Astrocyte (in vitro differentiated cells and primary cell): ENCODE measurements around the gene CSF2. TPM values are rescaled to one million over a fixed set of nuclear protein-coding genes. Genes with fewer than 3 reads are reported as not detected.

ENCODE experiments used
- DNase-seq: peaks from one replicate; pipeline ENCODE4 v3.0.0-alpha.2; 2010; ENCODE audit warnings: low read depth
- FAIRE-seq: peaks from 2 replicates; lab custom pipeline; 2011; peaks lifted over from hg19 to GRCh38; lab: Jason Lieb, UNC
- H2AFZ ChIP-seq: 2 replicates; pipeline ENCODE4 v1.6.0; 2012; ENCODE audit warnings: low read depth, low read length, inconsistent platforms
- H3K27ac ChIP-seq: 2 replicates; pipeline ENCODE4 v1.5.1; 2011; ENCODE audit warnings: low read depth, low read length, inconsistent platforms
- H3K27me3 ChIP-seq: 2 replicates; pipeline ENCODE4 v1.6.0; 2011; ENCODE audit warnings: low read length, inconsistent platforms; ENCODE audit not compliant: insufficient read depth
- H3K36me3 ChIP-seq: 2 replicates; pipeline ENCODE4 v1.5.1; 2011; ENCODE audit warnings: low read length, inconsistent platforms; ENCODE audit not compliant: insufficient read depth
- H3K4me1 ChIP-seq: 2 replicates; pipeline ENCODE4 v1.5.1; 2011; ENCODE audit warnings: low read length, inconsistent platforms; ENCODE audit not compliant: insufficient read depth
- H3K4me2 ChIP-seq: 2 replicates; pipeline ENCODE4 v1.6.0; 2012; ENCODE audit warnings: low read length, inconsistent platforms
- H3K4me3 ChIP-seq: 2 replicates; pipeline ENCODE4 v1.5.1; 2011; ENCODE audit warnings: low read depth, mild to moderate bottlenecking, low read length, inconsistent platforms; ENCODE audit not compliant: insufficient read depth
- H3K79me2 ChIP-seq: 2 replicates; pipeline ENCODE4 v1.6.0; 2012; ENCODE audit warnings: mild to moderate bottlenecking, low read length, inconsistent platforms; ENCODE audit not compliant: insufficient read depth
- H3K9ac ChIP-seq: 2 replicates; pipeline ENCODE4 v1.6.0; 2012; ENCODE audit warnings: mild to moderate bottlenecking, low read length, inconsistent platforms
- H3K9me3 ChIP-seq: 2 replicates; pipeline ENCODE4 v1.5.1; 2012; ENCODE audit warnings: low read depth, mild to moderate bottlenecking, low read length, inconsistent platforms; ENCODE audit not compliant: insufficient read depth
- H4K20me1 ChIP-seq: 2 replicates; pipeline ENCODE4 v1.6.0; 2012; ENCODE audit warnings: low read length, inconsistent platforms; ENCODE audit not compliant: insufficient read depth
- H3K27ac Mint-ChIP-seq: one replicate; pipeline ENCODE4 v1.8.0; 2021; ENCODE audit warnings: mild to moderate bottlenecking, mixed read lengths; ENCODE audit not compliant: unreplicated experiment
- H3K27me3 Mint-ChIP-seq: one replicate; pipeline ENCODE4 v1.8.0; 2021; ENCODE audit warnings: low read depth, mixed read lengths; ENCODE audit not compliant: unreplicated experiment
- H3K36me3 Mint-ChIP-seq: one replicate; pipeline ENCODE4 v1.8.0; 2021; ENCODE audit warnings: low read depth, mixed read lengths; ENCODE audit not compliant: unreplicated experiment
- H3K4me1 Mint-ChIP-seq: one replicate; pipeline ENCODE4 v1.8.0; 2021; ENCODE audit warnings: low read depth, mixed read lengths; ENCODE audit not compliant: unreplicated experiment
- H3K4me3 Mint-ChIP-seq: one replicate; pipeline ENCODE4 v1.8.0; 2021; ENCODE audit warnings: mild to moderate bottlenecking, moderate library complexity, mixed read lengths; ENCODE audit not compliant: unreplicated experiment
- H3K9me3 Mint-ChIP-seq: one replicate; pipeline ENCODE4 v1.8.0; 2021; ENCODE audit warnings: mild to moderate bottlenecking, mixed read lengths; ENCODE audit not compliant: unreplicated experiment
- EZH2 ChIP-seq: IDR thresholded peaks from 2 replicates; pipeline ENCODE4 v1.6.1; 2012; ENCODE audit warnings: mild to moderate bottlenecking, low read length, inconsistent platforms; ENCODE audit not compliant: insufficient read depth
- total RNA-seq: library from RNA; stranded (reverse); gene quantifications from 2 replicates; pipeline ENCODE4 v1.2.1, GENCODE V29; 2021
- TF ChIP-seq, protein P1 (sequence below): IDR thresholded peaks from 2 replicates; pipeline ENCODE4 v1.5.1; 2011; ENCODE audit warnings: low read depth, mild to moderate bottlenecking, inconsistent platforms, low read length, moderate library complexity; ENCODE audit not compliant: insufficient read depth

Gene CSF2
- total RNA-seq, 1 donor from 2014 or later, result not detected

DNA sequence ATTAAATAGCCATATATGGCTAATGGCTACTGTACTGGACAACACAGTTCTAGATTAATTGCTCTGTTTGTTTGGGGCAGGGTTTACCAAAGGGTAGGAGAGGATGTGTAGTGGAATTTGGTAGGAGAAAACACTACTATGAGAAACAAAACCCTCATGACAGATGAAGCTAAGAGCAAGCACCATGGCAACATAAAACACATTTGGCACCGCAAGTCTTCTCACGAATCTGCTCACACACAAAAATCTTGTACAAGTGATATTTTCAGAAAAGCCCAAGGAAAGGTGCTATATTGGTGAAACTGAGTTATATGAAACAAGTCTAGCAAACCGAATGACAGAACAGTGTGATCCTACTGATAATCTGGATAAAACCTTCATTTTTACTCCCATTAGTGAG, 38.5 kb downstream of the CSF2 start:
- Histone ChIP-seq H3K4me1 (peaks cover 9% of the 10 kb centered on the region), H4K20me1 (no peaks in the 10 kb centered on the region), H3K9ac (no peak overlapping the region), H2AFZ (no peak overlapping the region), H3K4me3 (no peak overlapping the region), H3K36me3 (no peaks in the 10 kb centered on the region), H3K79me2 (no peaks in the 10 kb centered on the region), H3K27ac (no peak overlapping the region), H3K27me3 (no peaks in the 10 kb centered on the region), H3K4me2 (no peak overlapping the region), H3K9me3 (no peaks in the 10 kb centered on the region)
- no peak for TF ChIP-seq EZH2
- TF ChIP-seq, protein P1, sequence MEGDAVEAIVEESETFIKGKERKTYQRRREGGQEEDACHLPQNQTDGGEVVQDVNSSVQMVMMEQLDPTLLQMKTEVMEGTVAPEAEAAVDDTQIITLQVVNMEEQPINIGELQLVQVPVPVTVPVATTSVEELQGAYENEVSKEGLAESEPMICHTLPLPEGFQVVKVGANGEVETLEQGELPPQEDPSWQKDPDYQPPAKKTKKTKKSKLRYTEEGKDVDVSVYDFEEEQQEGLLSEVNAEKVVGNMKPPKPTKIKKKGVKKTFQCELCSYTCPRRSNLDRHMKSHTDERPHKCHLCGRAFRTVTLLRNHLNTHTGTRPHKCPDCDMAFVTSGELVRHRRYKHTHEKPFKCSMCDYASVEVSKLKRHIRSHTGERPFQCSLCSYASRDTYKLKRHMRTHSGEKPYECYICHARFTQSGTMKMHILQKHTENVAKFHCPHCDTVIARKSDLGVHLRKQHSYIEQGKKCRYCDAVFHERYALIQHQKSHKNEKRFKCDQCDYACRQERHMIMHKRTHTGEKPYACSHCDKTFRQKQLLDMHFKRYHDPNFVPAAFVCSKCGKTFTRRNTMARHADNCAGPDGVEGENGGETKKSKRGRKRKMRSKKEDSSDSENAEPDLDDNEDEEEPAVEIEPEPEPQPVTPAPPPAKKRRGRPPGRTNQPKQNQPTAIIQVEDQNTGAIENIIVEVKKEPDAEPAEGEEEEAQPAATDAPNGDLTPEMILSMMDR, result no peak
- peaks cover 10% of the 10 kb centered on the region for H3K9me3 Mint-ChIP-seq
- no peaks in the 10 kb centered on the region for H3K36me3 Mint-ChIP-seq
- FAIRE-seq, result no peak
- no peak overlapping the region for H3K4me3 Mint-ChIP-seq
- DNase-seq, result no peak
- no peaks in the 10 kb centered on the region for H3K27me3 Mint-ChIP-seq
- no peak overlapping the region for H3K27ac Mint-ChIP-seq
- H3K4me1 Mint-ChIP-seq, result peaks cover 11% of the 10 kb centered on the region

DNA sequence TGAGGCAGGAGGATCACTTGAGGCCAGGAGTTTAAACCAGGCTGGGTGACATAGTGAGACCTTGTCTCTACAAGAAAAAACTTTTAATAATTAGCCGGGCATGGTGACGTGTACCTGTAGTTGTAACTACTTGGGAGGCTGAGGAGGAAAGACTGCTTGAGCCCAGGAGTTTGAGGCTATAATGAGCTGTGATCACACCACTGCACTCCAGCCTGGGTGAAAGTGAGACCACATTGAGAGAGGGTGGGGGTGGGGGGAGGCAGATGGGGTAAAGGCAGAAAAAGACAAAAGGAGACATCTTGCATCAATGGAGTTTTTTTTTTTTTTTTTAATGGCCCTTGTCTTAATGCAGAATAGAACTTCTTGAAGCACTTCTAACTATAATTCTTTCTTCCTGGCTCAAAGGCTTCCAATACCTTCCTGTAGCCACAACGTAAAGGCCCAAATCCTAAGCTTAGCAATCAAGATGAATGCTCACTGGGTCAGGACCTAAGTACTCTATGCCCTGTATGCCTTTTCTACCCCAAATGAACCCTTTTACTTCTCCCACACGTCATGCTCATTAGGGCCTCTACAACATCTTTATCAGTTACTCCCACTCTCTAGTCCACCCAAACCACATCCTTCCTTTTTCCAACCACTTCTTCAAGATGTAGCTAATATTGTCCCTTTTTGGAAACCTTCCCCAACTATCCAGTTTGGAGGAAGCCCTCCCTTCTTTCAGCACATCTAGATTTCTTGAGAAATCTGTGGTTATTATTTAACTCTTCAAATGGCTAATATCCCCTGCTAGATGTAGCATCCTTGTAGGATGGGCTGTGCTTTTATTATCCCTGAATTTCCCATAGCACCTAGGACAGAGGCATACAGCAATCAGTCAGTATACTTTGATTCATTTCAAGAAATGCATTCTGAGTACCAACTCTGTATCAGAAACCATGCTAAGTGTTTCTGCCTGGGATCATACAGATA, 40.8 kb downstream of the CSF2 start:
- H3K79me2 ChIP-seq, result no peaks in the 10 kb centered on the region
- H3K27ac Mint-ChIP-seq, result no peak overlapping the region
- FAIRE-seq, result no peak
- no peak overlapping the region for H3K4me3 Mint-ChIP-seq
- H3K4me1 ChIP-seq, result peaks cover 9% of the 10 kb centered on the region
- H3K4me1 Mint-ChIP-seq, result peaks cover 11% of the 10 kb centered on the region
- H2AFZ ChIP-seq, result no peak overlapping the region
- no peaks in the 10 kb centered on the region for H3K9me3 ChIP-seq
- H3K27ac ChIP-seq, result no peak overlapping the region
- no peak overlapping the region for H3K4me3 ChIP-seq
- TF ChIP-seq, protein P1, result no peak
- no peak for TF ChIP-seq EZH2
- H3K36me3 ChIP-seq, result no peaks in the 10 kb centered on the region
- no peaks in the 10 kb centered on the region for H3K27me3 Mint-ChIP-seq
- peak; percentile 74 for DNase-seq
- H3K36me3 Mint-ChIP-seq, result no peaks in the 10 kb centered on the region
- H4K20me1 ChIP-seq, result no peaks in the 10 kb centered on the region
- no peaks in the 10 kb centered on the region for H3K27me3 ChIP-seq
- H3K9ac ChIP-seq, result no peak overlapping the region
- no peak overlapping the region for H3K4me2 ChIP-seq
- H3K9me3 Mint-ChIP-seq, result peaks cover 6% of the 10 kb centered on the region

DNA sequence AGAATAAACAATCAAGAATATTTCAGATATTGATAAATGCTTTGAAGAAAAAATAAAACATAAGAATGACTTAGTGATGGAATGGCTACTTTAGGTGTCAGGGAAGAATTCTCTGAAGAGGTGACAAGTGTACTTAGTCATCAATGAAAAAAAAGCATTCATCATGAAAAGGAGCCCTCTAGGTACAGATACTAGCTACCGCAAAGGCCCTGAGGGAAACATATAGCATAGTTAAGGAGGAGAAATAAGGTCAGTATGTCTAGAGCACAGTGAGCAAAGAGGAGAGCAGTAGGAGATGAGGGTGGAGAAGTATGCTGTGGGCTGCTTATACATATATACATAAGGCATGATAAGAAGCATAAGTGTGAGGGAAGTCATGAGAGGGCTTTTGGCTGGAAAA, 41.8 kb downstream of the CSF2 start:
- no peak overlapping the region for H3K4me3 Mint-ChIP-seq
- H3K9me3 Mint-ChIP-seq, result peaks cover 6% of the 10 kb centered on the region
- Histone ChIP-seq H3K27ac (no peak overlapping the region), H3K9me3 (no peaks in the 10 kb centered on the region), H4K20me1 (no peaks in the 10 kb centered on the region), H3K4me2 (no peak overlapping the region), H2AFZ (no peak overlapping the region), H3K4me3 (no peak overlapping the region), H3K4me1 (peaks cover 9% of the 10 kb centered on the region), H3K36me3 (no peaks in the 10 kb centered on the region), H3K9ac (no peak overlapping the region), H3K79me2 (no peaks in the 10 kb centered on the region), H3K27me3 (no peaks in the 10 kb centered on the region)
- DNase-seq, result no peak
- no peak overlapping the region for H3K27ac Mint-ChIP-seq
- H3K27me3 Mint-ChIP-seq, result no peaks in the 10 kb centered on the region
- no peaks in the 10 kb centered on the region for H3K36me3 Mint-ChIP-seq
- TF ChIP-seq EZH2, result no peak
- TF ChIP-seq, protein P1, result no peak
- H3K4me1 Mint-ChIP-seq, result peaks cover 10% of the 10 kb centered on the region
- no peak for FAIRE-seq
